ENCODE results near the gene KCNK7.
"Not testable (repeated sequence)": the region's sequence is repeated elsewhere in the genome, so short reads cannot be mapped to it uniquely, and the experiment has no call there.

KCNK7 gene, protein sequence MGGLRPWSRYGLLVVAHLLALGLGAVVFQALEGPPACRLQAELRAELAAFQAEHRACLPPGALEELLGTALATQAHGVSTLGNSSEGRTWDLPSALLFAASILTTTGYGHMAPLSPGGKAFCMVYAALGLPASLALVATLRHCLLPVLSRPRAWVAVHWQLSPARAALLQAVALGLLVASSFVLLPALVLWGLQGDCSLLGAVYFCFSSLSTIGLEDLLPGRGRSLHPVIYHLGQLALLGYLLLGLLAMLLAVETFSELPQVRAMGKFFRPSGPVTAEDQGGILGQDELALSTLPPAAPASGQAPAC

DNA sequence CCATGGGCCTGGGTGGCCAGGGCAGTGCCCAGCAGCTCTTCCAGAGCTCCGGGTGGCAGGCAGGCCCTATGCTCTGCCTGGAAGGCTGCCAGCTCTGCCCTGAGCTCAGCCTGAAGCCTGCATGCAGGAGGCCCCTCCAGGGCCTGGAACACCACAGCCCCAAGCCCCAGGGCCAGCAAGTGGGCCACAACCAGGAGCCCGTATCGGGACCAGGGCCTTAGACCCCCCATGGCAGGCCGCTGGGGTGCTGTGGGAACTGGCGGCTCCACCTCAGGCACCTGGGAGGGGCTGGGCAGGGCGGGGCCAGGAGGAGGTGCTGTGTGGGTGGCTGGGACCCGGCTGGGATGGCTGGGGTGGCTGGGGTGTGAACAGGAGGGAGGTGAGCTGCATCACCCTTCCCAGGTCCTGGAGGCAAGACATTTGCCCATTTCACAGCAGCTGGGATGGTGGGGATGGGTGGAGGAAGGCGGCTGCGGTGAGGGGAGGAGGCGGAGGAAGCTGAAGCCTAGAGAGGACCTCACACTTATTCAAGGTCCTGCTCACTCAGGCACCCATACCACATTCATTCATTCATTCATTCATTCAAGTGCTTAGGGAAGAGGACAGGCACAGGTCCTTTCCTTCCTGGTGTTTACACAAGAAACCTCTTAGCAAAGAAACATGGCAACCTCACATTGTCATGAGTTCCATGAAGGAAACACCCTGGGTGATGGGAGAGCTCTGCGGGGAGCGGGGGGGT lies at the start of gene KCNK7:
TSS of gene KCNK7 (minus strand) at position 258 of the 739 bp plus-strand sequence. CDS start at position 230, 28 bp downstream.
- DNase-seq: no peak

DNA sequence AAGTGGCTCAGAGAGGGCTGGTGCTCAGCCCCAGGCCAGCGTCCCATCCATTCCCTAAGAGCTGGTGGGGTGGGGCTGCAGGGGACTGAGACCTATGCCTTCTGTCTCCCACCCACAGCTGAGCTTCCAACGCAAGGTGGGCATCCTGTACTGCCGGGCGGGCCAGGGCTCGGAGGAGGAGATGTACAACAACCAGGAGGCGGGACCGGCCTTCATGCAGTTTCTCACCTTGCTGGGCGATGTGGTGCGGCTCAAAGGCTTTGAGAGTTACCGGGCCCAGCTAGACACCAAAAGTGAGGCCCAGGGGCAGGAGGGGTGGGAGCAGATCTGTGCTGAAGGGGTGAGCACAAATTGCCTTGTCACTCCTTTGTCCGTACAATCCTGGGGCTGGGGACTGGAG lies 49.2 kb upstream of the KCNK7 start:
- DNase-seq: no peak

DNA sequence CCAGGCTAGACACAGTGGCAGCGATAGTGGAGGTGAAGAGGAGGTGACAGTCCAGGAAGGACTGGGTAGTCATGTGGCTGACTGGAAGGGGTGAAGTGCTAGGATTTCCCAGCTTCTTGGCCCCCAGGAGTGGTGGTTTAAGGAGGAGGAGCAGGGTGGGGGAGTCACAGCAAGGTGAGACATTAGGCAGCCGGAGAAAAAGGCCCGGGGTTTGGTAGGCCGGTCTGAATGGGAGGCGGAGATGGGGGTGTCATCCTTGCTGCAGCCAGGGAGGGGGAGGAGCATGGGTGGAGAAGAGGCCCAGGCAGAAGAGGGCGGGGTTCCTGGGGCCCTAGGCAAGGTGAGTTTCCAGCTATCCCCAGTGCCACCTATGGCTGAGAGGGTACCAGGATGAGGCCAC lies 48.4 kb upstream of the KCNK7 start:
- DNase-seq: no peak

DNA sequence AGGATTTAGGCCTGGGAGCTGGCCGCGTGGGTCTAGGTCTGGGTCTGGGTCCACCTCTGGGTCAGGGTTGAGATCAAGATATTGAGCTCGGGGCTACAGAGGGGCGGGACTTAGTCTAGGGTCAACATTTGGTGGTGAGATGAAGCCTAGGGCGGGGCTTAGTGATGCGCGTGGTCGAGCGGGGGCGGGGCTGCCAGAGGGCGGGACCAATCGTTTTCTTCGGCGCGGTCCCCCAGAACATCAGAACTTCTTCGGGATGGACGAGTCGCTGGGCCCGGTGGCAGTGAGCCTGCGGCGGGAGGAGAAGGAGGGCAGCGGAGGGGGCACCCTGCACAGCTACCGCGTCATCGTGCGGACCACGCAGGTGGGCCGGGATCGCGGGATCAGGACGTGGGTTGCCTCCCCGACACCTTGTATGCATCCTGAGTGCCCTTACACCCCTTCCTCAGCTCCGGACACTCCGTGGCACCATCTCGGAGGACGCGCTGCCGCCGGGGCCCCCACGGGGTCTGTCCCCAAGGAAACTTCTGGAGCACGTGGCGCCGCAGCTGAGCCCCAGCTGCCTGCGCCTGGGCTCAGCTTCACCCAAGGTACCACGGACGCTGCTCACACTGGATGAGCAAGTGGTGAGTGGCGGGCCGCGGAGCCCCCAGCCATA lies 46.5 kb upstream of the KCNK7 start:
- DNase-seq: no peak

DNA sequence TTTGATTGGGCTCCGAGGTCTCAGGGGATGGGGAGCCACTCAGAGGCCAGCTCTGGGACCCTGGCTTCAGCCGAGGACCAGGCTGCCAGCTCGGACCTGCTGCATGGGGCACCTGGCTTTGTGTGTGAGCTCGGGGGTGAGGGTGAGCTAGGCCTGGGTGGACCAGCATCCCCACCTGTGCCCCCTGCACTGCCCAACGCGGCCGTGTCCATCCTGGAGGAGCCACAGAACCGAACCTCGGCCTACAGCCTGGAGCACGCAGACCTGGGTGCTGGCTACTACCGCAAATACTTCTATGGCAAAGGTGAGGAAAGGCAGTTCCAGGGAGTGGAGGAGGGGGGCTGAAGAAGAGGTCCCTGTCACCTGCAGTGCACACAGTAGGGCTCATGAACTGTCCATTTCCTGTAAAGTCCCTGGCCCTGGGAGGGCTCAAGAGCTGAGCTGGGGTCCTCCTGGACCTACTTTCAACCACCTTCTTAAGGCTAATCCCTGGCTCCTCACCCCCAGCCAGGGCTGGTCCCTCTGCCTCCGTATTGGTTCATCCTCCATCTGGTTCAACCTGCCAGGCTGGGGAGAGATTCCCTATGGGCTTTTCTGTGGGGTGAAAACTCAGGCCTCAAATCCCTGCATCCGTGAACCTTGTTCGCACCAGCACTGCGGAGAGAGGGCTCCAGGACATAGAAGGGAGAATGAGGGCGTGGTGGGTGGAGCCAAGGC lies 45.9 kb upstream of the KCNK7 start:
- DNase-seq: no peak

DNA sequence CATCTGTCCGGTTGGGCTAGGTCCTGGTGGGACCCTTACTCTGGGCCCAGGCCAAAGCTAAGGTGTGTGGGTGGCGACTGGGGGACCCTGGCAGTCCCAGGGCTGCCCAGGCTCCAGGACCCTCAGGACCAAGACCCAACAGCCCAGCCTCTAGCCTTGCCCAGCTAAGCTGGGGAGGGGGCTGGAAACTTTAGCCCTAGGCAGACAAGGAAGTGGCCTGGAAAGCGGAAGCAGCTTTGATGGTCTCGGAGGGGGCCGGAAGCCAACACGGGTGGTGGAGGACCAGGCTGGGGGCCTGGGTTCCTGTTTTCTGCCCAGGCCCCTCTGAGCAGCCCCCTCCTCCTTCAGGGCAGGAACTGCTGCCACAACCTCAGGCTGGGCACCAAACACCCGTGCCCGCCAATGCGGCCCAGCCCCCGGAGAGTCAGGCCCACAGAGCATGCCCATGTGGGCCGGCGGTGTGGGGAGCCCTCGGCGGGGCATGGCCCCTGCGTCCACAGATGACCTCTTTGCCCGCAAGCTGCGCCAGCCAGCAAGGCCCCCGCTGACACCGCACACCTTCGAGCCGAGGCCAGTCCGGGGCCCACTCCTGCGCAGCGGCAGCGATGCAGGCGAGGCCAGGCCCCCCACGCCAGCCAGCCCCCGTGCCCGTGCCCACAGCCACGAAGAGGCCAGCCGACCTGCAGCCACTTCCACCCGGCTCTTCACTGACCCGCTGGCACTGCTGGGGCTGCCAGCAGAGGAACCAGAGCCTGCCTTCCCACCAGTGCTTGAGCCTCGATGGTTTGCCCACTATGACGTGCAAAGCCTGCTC lies 45.1 kb upstream of the KCNK7 start:
- no peak for DNase-seq

DNA sequence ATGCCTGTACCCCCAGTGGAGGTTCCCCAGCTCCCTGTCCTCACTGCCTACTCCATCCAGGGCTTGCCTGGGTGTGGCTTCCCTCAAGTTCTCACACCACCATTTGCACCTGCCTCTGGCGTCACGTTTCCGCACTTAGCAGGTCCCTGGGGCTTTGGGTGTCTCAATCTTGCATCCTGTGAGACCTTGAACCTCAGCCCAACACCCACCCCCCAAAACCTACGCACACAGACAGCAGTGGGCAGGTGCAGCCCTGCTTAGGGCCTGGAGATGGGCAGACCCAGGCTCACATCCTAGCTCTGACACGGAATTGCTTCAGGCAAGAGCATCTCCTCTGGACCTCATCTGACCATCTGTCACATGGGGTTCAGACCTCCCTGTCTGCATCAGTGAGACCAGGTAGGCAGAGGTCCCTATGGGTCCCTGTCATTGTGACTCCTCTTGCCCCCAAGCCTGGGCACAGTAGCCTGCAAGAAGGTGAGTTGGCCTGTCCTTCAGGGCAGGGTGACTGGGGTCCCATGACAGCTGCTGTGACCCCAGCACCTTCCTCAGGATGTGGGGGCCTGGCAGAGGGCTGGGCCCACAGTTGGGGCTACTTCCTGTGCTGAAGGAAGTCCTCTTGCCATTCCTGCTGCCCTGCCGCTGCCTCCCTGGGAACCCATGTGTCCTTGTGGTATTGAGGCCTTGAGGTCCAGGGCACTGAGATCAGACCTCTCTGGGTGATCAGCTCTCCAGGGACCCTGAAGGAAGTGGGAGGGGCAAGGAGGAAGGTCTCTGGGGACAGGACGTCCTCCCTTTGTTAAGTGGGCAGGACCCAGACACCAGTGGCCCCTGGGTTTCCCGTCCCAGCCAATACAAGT lies 44.3 kb upstream of the KCNK7 start:
- DNase-seq: no peak

DNA sequence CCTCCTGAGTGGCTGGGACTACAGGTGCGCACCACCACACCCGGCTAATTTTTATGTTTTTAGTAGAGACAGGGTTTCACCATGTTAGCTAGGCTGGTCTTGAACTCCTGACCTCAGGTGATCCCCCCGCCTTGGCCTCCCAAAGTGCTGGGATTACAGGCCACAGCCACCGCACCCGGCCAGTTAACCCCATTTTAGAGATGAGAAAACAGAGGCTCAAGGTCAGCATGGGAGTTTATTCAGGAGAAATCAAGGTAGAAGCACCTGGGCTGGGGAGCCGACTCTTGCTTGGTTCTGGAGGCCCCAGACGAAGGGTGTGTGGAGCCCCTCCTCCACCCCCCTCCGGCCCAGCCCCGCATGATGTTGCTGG lies 43.6 kb upstream of the KCNK7 start:
- DNase-seq: not testable (repeated sequence)

DNA sequence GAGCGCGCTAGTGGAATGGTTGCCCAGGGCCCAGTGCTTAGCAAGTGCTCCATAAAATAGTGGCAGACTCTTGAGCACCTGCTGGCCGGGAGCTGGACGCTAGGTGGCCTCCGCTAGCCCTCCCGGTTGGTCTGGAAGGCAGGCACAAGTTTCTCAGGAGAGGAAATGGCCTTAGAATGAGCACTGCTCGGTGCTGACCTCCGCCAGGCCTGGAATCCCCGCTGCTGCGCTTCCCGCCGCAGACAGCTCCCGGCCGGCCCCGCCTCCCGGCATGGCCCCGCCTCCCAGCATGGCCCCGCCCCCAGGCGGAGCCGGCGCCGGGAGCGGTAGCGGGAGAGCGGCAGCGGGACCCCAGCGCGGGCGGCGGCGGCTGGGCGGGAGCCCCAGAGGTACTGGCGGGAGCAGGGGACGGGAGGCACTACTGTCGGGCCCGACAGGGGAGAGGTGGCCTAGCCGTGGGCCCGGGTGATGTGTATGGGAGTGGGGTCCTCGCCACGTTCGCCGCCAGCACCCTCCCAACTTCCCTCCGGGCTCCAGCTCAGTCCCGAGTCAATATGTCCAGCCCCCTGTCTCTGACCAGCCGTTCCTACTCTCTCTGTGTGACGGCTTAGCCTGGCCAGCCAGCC lies 42.3 kb upstream of the KCNK7 start, which contains the start of gene SIPA1:
TSS of gene SIPA1 (plus strand) at position 308 of the 626 bp plus-strand sequence. CDS start 2,821 bp downstream, outside the sequence.
- peak in 1 of 2 experiments; percentile 12 for DNase-seq

DNA sequence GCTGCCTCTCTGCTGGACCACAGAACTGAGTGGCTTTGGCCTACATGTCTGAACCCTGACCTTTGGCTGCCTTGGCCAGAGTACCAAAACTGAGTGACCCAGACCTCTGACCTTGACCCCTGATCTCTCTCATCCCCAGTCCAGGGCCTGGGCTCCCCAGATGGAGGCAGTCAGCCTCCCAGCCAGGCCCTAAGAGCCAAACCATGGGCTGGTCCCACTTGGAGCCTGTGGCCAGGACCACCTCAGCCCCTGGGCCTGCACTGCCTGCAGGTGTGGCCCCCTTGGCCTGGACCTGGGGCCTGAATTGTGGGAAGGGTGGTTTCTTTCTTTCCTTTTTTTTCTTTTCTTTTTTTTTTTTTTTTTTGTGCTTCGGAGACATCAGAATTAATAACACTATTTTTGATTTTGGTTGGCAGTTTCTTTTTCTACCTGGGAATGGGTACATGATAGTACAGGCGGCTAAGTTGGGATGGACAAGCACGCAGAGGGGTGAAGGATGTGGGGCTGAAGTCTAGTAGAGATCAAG lies 41.5 kb upstream of the KCNK7 start:
- no peak for DNase-seq

DNA sequence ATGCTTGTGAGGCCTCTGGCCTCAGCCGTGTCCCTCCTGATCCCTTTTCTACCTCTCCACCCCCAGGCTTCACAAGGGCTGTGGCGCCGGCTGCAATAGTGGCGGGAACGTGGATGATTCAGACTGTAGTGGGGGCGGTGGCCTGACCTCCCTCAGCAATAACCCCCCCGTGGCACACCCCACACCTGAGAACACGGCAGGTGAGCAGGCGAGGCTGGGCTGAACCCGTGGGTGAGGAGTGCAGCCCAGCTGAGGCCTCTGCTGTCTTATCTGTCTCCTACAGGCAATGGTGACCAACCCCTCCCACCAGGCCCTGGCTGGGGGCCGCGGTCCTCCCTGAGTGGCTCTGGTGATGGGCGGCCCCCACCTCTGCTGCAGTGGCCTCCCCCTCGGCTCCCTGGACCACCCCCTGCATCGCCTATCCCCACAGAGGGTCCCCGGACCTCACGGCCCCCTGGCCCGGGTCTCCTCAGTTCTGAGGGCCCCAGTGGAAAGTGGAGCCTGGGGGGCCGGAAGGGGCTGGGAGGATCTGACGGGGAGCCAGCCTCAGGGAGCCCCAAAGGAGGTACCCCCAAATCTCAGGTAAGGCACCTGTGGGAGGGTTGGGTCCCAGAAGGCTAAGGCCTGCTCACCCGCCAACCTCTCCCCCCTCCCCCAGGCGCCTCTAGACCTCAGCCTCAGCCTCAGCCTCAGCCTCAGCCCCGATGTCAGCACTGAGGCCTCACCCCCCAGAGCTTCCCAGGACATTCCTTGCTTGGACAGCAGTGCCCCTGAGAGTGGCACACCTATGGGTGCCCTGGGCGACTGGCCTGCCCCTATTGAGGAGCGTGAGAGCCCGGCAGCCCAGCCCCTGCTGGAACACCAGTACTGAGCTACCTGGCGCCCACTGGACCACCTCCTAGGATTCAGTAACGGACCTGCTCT lies 40.8 kb upstream of the KCNK7 start:
- no peak for DNase-seq

DNA sequence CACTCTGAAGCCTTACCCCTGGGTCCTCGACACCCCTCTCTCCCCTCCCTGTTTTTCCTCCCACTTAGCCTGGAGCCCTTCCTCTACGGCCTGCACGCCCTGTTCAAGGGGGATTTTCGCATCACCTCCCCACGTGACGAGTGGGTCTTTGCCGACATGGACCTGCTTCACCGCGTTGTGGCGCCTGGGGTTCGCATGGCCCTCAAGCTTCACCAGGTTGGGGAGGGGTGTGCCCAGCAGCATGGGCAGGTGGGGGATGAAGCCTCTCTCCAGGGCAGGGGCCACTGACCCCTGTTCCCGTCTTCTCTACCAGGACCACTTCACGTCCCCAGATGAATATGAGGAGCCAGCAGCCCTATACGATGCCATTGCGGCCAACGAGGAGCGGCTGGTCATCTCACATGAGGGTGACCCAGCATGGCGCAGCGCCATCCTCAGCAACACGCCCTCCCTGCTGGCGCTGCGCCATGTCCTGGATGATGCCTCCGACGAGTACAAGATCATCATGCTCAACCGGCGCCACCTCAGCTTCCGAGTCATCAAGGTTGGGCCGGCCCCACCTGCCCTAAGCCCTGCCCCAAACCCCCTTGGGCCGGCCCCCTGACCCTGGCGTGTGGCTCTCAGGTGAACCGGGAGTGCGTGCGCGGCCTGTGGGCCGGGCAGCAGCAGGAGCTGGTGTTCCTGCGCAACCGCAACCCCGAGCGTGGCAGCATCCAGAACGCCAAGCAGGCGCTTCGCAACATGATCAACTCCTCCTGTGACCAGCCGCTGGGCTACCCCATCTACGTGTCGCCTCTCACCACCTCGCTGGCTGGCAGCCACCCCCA lies 39.5 kb upstream of the KCNK7 start:
- DNase-seq: no peak

DNA sequence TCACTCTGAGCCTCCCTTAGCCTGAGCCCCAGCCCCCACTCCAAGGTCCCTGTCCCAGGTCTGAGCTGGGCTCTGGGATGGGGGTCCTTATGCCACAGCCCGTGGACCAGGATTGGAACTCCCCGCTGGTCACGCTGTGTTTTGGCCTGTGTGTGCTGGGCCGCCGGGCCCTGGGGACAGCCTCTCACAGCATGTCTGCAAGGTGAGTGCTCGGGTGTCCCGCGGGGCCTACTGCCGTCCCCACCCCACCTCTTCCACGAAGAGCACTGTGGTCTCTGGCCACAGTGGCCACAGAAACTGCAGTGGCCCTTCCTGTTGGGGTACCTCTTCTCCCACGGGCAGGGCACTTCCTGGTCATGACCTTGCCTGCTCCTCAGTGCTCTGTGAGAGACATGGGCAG lies 38.8 kb upstream of the KCNK7 start:
- no peak for DNase-seq

DNA sequence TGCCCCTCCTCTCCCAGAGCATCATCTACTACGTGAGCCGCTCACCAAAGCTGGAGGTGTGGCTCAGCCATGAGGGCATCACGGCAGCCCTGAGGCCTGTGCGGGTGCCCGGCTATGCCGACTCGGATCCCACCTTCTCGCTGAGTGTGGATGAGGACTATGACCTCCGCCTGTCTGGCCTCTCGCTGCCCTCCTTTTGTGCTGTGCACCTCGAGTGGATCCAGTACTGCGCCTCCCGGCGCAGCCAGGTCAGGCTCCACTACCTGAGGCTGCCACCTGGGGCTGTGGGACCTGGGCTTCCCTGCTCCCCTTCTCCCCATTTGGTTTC lies 38.5 kb upstream of the KCNK7 start:
- DNase-seq: no peak

DNA sequence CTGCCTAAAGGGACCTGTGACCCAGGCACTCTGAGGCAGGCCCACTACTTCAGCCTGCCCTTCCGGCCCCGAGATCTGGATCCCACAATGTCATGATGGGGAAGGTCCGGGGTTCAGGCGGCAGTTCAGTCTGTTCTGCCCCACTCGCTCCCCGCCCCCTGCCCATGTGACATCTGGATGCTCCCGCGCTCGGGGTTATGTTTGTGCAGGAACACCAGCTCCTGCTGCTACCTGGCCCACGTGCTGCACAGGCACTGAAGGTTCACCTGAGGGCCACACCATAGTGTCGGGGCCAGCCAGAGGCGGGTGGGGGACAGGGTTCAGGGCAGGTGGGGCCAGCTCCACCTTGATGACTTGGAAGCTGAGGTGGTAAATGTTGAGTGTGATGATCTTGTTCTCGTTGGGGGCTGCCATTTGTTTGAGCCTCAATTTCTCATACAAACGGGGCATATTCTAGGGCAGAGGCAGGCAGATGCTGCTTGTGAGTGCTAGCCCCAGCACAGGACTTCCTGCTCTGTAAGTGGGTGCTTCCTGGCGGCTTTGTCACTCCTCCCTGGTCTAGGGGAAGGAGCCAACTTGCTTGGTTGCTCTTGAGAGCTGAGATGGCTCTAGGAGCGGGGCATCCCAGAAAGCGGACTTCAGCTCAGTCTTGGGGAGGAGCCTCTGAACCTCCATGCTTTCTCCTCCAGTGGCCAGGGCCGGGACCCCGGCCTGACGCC lies 37.9 kb upstream of the KCNK7 start:
- no peak for DNase-seq

DNA sequence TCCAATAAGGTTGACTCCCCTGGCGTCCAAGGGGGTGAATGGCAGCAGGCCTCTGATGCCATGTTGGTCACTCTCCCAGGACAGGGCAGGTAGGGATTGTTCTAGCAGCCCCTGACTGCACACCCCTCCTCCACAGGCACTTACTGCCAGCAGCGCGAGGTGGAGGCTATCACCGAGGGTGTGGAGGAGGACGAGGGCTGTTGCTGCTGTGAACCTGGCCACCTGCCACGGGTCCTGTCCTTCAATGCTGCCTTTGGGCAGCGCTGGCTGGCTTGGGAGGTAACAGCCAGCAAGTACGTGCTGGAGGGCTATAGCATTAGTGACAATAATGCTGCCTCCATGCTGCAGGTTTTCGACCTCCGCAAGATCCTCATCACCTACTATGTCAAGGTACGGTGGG lies 34.6 kb upstream of the KCNK7 start:
- DNase-seq: no peak

DNA sequence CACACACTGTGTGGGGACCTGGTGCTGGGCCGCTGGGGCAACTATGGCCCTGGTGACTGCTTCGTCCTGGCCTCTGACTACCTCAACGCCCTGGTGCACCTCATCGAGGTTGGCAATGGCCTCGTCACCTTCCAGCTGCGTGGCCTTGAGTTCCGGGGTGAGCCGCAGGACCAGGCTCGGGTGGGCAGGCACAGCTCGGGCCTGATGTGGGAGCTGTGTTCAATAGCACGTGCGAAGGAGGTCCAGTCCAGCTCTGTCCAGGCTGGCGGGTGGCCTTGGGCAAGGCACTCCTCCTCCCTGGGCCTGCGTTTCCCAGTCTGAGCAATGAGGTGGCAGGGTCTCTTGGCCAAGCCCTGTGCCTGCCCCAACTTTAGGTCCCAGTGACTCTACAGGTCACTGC lies 34.0 kb upstream of the KCNK7 start:
- no peak for DNase-seq

DNA sequence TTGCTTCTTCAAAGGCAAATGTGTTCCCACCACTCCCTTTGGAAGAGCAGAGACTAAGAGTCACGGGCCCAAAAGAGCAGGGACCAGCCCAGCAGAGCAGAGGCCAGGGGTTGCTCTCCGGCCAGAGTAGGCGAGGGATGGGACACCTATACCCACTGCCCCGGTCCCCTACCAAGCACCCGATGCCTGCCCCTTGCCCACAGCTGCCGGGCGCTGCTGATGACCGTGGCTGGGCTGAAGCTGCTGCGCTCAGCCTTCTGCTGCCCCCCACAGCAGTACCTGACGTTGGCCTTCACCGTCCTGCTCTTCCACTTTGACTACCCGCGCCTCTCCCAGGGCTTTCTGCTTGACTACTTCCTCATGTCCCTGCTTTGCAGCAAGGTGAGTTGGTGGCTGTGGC lies 31.6 kb upstream of the KCNK7 start:
- no peak for DNase-seq
